HPDE6-E6E7 (cell line): ENCODE results near the gene FTCD.
"Not testable (repeated sequence)": the region's sequence is repeated elsewhere in the genome, so short reads cannot be mapped to it uniquely, and the experiment has no call there.

Source experiments
- DNase-seq: peaks from one replicate; pipeline ENCODE4 v3.0.0; 2011; ENCODE audit warnings: missing footprints; ENCODE audit errors: extremely low spot score

Gene FTCD

GRCh38 chr21:46140352-46141003 is 14.9 kb downstream of the FTCD start:
- not testable (repeated sequence) for DNase-seq

DNA sequence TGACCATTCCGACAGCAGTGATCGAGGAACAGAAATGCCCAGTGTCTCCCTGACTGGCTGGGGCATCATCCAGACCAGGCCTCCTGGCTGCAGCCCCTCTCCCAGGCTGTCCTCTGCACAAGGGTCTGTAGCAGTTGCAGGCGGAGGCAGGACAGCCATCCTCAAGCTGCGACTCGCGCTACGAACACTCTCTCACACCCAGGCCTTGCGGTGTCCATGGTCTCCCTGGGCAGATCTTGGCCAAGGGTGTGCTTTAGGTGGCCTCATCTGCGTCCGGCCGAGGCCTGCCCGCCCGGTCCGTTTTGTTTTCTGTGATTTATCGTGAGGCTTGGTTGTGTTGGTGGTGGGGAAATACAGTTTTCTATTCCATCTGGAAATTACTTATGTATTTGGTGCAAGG is 15.7 kb downstream of the FTCD start:
- no peak for DNase-seq

- DNase-seq = no peak
These were observed 16.9 kb downstream of the FTCD start for GRCh38 chr21:46138383-46138970.

DNA sequence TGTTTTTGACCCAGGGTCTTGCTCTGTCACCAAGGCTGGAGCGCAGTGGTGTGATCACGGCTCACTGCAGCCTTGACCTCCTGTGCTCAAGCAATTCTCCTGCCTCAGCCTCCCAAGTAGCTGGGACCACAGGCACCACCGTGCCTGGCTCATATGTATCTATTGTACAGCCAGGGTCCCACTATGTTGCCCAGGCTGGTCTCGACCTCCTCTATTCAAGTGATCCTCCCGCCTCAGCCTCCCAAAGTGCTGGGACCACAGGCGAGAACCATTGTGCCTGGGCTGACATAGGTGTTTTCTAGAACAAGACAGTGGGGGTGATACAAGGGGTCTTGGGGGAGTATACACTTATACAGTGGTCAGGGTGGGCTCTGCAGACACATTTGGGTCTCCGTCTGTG is 17.5 kb downstream of the FTCD start:
- DNase-seq = no peak

DNA sequence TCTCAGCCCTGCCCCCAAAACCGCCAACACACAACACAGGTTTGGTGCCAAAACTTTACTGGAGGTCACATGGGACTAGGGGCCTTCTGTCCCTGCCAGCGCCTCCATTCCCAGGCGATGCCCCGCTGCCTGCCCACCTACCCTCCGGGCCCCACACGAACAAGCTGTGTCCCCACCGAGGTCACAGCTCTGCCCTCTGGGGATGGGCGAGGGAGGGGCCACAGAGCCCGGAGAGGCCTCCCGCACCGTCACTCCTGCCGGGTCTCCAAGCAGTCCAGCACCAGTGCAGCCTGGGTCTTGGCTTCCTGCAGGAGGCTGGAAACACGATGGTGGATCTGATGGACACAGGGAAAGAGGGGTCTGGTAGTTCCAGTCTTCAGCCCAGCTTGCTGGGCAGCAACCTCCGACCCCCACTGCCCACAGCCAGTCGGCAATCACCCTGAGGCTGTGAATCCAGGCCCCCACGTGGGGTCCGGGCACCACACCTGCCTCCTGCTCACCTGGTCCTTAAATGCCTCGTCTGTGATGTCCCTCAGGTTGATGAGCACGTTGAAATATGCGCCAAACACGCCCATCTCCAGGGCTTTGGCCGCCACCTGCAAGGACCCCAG is 18.5 kb downstream of the FTCD start:
- no peak for DNase-seq

- DNase-seq = no peak
These were observed 19.5 kb downstream of the FTCD start for GRCh38 chr21:46135782-46136395.

DNA sequence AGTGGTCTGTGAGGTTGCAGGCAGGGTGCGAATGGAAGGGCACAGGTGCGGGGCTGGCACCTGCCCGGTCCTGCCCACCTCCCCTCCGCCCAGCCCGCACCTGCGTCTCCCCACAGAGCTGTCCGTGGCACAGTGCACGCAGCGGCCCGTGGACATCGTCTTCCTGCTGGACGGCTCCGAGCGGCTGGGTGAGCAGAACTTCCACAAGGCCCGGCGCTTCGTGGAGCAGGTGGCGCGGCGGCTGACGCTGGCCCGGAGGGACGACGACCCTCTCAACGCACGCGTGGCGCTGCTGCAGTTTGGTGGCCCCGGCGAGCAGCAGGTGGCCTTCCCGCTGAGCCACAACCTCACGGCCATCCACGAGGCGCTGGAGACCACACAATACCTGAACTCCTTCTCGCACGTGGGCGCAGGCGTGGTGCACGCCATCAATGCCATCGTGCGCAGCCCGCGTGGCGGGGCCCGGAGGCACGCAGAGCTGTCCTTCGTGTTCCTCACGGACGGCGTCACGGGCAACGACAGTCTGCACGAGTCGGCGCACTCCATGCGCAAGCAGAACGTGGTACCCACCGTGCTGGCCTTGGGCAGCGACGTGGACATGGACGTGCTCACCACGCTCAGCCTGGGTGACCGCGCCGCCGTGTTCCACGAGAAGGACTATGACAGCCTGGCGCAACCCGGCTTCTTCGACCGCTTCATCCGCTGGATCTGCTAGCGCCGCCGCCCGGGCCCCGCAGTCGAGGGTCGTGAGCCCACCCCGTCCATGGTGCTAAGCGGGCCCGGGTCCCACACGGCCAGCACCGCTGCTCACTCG is 23.3 kb downstream of the FTCD start:
- no peak for DNase-seq

GRCh38 chr21:46131588-46131837 is 23.9 kb downstream of the FTCD start:
- no peak for DNase-seq

DNA sequence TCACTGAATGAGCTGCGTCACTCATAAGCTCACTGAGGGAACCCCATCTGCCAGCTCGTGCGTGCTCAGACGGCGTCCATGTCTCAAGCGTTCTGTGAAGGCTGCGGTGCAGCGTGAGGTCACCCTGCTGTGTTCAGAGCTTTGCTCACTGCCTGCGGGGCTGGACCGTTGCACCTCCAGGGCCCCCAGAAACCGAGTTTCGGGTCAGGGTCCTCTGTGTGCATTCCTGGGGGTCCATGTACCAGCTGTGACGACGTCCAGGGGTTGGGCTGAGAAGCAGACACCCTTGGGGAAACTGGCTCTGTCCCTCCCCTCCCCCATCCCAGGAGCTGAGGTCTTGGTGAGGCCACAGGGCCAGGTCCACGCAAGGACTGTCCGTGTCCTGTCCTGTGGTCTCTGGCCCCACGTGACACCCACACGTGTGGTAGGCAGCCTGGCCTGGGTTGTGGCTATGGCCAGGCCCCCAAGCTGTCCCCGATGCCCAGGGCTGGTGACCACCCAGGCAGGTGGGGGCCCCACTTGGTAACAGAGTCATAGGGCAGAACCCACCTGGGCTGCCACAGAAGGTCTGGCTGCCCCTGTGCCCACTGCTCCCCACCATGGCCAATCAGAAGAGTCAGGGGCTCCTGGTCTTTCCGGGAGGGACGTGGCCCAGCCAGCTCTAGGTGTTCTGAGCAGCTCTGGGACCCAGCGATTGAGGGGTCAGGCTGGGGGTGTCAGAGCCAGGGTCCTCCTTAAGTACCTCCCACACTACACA is 24.4 kb downstream of the FTCD start:
- DNase-seq = no peak

GRCh38 chr21:46129846-46130651 is 25.3 kb downstream of the FTCD start:
- DNase-seq = no peak

- DNase-seq = no peak
These were observed 26.3 kb downstream of the FTCD start for GRCh38 chr21:46128933-46129571.

DNA sequence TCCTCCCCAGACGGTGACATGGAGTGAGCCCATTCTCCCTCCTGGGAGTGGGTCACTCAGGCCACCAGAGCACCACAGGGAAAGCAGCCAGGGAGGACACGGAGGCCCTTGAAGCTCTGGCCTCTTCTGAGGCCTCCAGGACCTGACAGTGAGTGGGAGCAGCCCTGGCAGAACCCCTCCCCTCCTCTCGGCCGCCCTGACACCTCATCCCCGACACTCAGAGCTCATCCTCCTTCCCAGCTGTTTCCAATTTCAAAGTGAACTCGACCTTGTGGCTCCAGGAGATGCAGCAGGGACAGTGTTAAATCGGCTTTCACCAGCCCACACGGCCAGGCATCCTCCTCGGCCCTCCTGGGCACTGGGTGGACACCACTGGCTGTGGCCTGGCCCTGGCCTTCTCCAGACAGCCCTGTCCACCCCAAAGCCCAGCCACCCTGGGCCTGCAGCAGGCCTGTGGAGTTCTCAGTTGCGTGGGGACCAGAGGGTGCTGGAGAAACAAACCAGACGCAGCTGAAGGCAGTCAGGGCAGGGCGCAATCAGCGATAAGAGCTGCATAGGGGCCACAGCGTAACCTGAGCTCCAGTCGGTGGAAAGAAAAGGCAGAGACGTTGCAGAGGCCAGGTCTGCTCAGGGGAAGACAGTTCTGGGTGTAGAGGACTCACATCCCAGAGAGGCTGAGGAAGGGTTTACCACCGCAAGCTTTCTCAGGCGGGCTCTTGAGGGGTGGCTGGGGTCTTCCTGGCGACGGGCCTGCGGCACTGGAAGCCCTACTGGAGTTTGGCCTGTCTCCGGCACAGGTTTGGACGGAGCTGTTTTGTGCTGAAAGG is 27.1 kb downstream of the FTCD start:
- DNase-seq = no peak

DNA sequence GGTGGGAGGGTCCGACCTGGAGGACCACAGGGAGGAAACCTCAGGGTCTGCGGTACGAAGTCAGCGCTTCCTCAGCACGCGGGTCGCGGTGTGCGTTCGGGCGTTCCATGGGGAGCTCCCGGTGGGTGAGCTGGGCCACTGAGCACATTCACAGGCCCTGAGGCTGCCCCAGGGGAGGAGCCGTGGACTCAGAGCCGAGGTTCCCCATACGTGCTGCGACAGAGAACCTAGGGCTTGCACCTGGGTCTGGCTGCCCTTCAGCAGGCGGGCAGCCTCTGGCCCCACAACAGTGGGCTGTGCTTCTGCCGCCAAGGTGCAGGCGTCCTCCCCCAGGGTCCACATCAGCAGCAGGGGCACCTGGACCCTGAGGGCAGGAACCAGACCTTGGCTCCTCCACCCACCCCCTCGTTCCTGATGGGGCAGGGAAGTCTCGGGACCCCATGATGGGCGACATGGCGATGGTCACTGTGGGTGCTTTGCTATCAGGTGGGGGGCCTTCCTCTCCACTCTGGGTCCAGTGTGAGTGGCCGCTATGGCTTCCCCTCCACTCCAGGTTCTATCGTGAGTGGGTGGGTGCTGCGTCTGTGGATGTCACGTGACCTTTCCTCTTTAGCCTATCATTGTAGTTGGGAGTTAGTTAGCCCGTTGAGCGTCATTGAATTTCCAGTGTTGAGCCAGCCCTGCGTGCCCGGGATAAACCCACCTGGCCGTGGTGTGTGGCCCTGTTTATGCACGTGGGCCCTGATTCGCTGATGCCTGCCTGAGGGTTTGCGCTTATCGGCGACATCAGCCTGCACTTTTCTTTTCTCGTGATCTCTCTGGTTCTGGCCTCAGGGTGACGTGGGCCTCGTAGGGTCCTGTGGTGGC is 27.9 kb downstream of the FTCD start:
- no peak for DNase-seq

DNA sequence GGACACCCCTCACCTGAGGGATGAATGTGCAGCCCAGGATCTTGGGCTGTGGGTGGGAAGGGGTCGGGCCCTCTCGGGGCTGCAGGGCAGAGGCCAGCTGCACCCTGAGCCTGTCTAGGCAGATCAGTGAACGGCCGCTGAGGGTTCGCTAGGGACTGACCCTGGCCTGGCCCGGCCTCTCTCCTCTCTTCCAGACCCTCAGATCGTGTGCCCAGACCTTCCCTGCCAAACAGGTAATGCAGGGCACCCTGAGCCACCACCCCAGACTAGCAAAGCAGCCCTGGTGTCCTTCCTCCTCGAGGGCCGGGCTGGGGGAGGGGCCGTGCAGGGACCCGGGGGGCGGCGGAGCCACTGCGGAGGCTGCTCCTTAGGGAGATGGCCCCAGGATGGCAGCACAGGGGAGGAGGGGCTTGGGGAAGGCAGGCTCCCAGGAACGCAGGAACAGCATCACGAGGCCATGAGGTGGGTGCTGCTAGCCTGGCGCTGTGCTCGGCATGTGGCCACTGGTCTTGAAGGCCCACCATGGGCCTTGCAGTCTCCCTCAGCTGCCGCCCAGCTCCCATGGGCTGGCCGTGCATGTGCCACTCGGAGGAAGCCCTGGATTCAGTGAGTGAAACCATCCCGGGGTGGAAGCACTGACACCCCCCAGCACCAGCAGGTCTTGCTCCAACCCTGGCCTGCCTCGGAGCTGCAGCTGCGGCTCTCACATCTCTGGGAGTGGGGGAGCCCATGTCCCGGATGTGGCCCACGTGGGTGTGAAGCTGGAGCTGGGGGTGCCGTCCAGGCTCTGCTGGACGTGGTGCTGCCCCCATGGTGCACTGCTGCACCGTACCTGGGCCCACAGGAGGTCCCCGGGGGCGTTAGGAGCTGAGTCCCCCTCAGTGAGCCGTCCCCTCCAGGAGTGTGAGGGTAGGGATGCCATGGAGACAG is 28.8 kb downstream of the FTCD start:
- DNase-seq = no peak

GRCh38 chr21:46125846-46126301 is 29.5 kb downstream of the FTCD start:
- DNase-seq = no peak

DNA sequence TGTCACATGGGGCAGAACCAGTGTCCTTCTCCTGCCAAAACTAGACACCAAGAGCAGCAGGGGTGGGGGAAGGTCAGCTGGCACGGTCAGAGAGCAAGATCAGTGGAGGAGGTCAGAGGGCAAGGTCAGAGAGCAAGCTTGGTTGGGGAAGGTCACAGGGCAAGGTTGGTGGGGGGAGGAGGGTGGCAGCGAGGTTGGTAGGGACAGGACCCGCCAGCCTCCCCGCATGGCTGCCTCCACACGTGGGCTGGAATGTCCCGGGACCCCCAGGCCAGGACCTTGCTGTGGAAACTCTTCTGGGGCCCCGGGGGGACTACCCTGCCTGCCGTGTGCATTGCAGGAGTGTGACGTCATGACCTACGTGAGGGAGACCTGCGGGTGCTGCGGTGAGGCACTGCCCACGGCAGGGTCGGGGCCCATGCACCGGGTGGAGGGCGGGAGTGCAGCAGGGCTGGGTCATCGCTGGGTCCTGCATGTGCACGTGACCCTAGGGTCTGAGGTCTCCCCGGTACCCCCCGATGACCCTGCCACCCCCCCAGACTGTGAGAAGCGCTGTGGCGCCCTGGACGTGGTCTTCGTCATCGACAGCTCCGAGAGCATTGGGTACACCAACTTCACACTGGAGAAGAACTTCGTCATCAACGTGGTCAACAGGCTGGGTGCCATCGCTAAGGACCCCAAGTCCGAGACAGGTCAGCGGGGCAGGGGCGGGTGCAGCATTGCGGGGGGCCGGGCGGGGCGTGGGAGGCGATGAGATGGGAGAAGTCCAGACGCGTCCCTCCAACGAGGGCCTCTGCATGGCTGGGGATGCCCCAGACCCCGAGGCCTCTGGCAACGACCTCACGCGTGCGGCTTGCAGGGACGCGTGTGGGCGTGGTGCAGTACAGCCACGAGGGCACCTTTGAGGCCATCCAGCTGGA is 30.2 kb downstream of the FTCD start:
- DNase-seq = no peak
